ENCODE measurements around the gene DCAKD.

The DCAKD gene, protein sequence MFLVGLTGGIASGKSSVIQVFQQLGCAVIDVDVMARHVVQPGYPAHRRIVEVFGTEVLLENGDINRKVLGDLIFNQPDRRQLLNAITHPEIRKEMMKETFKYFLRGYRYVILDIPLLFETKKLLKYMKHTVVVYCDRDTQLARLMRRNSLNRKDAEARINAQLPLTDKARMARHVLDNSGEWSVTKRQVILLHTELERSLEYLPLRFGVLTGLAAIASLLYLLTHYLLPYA

DNA sequence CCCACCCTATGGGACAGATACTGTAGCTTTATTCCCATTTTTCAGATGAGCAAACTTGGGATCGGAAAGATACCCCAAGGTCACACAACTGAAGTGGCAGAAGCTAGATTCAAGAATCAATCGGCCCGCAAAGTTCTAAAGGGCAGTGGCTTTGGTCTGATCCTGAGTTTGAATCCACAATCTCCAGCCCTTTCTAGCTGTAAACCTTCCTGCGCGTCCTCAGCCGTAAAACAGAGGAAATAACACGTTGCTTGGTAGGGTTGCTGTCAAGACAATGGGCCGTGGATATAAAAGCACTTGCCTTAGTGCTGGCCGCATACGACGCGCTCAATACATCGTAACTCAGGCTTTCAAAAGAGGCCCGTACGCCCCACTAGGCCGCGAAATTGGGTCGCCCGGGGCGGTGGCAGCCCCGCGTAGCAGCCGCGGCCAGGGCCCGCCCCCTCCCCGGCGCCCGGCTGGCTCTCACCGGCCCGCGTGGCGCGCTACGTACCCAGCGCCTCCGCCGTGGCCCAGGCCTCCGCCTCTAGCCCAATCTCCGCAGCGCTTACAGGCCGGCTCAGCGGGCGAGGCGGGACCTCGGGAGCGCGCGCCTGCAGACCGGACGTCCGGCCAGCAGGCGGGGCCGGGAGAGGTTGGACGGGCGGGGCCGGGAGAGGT, at the start of gene DCAKD:
Gene DCAKD, minus strand, starts transcription at position 573 of the 660 bp plus-strand sequence. CDS start 16,747 bp downstream, outside the sequence.
- peaks cover 41% of the 10 kb centered on the region for H3K79me2 ChIP-seq (ENCODE audit: control insufficient read depth, insufficient read depth, low read length, unreplicated experiment)
- H3K4me1 ChIP-seq (ENCODE audit: control insufficient read depth, insufficient read depth, low read length, unreplicated experiment): peaks cover 22% of the 10 kb centered on the region
- peak within 1 kb of the TSS; percentile 73 for H2AFZ ChIP-seq (ENCODE audit: low read length, unreplicated experiment)
- peak within 1 kb of the TSS; percentile 90 for H3K27ac ChIP-seq (ENCODE audit: low read depth, low read length)
- H3K27me3 ChIP-seq (ENCODE audit: insufficient read depth, low read length): no peaks in the 10 kb centered on the region
- H3K4me3 ChIP-seq (ENCODE audit: low read depth, low read length): peak within 1 kb of the TSS; percentile 90
- no peaks in the 10 kb centered on the region for H3K36me3 ChIP-seq (ENCODE audit: insufficient read depth, low read length)

DNA sequence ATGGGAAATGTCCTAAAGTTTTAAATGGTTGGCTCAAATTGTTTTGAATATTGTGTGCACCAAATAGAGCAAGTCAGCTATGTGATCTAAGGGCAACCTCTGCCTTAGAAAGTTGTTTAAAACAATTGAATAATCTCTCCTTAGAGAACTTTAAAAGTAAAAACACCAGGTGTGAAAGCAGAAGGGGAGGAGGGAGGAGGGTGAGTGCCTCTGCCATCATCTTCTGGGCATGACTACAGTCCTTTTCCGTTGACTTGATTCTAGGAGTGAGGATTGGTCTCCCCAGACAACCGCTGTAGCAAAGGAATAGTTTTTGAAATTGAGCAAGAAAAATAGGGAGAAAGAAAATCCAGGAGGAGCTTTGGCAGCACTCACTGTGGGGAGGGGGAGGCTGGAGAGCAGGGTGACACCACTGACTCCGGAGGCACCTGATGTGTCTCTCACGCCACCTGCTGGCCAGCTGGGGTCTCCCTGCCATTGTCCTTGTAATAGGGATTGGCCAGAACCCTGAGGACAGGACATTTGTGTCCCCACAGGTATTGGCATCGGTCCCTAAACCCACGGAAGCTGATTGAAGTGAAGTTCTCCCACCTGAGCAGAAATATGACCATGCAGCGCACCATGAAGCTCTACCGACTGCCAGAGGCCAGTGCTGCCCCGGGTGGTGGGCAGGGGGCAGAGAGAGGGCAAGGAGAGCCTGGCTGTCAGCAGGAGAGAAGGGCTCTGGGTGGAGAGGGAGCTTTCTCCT, 47.6 kb upstream of the DCAKD start:
- no peak overlapping the region for H3K27ac ChIP-seq (ENCODE audit: low read depth, low read length)
- H3K36me3 ChIP-seq (ENCODE audit: insufficient read depth, low read length): peaks cover 39% of the 10 kb centered on the region

DNA sequence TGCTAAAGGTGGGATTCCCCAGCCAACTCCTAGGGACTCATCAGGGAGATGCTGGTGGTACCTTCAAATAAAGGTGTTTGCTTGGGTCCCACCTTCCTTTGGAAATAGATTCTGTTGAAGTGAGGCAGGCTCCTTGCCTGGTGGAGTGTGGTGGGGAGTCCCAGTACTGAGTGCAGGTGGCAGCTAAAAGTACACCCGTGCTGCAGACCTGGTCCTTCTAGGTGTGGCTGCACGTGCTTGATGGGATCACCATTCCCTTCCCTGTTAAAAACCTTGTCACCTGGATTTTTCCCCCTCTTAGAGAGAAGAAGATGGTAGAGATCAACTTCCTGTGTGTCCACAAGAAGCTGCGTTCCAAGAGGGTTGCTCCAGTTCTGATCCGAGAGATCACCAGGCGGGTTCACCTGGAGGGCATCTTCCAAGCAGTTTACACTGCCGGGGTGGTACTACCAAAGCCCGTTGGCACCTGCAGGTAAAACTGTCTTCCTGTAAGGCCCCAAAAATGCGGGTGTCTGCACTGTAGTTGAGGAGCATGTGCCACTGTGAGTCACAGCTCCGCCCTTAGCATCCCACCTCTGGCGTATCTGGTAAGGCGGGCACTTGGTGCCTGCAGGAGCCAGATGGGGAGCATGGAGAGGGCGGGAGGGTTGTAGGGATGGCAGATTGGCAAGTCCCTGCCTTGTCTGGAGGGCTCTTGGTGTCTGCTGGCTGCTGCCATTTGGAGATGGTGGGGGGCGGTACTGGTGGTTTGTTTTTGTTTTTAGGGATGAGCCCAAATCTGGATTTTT, 46.8 kb upstream of the DCAKD start:
- no peak overlapping the region for H2AFZ ChIP-seq (ENCODE audit: low read length, unreplicated experiment)
- H3K4me3 ChIP-seq (ENCODE audit: low read depth, low read length): no peak overlapping the region
- no peak overlapping the region for H3K27ac ChIP-seq (ENCODE audit: low read depth, low read length)
- H3K79me2 ChIP-seq (ENCODE audit: control insufficient read depth, insufficient read depth, low read length, unreplicated experiment): no peaks in the 10 kb centered on the region
- peaks cover 10% of the 10 kb centered on the region for H3K4me1 ChIP-seq (ENCODE audit: control insufficient read depth, insufficient read depth, low read length, unreplicated experiment)
- H3K36me3 ChIP-seq (ENCODE audit: insufficient read depth, low read length): peaks cover 33% of the 10 kb centered on the region
- H3K27me3 ChIP-seq (ENCODE audit: insufficient read depth, low read length): no peaks in the 10 kb centered on the region

More for the DNA sequence above, 47.6 kb upstream of the DCAKD start:
- Histone ChIP-seq H3K4me1 (ENCODE audit: control insufficient read depth, insufficient read depth, low read length, unreplicated experiment) (peaks cover 2% of the 10 kb centered on the region), H2AFZ (ENCODE audit: low read length, unreplicated experiment) (no peak overlapping the region), H3K79me2 (ENCODE audit: control insufficient read depth, insufficient read depth, low read length, unreplicated experiment) (no peaks in the 10 kb centered on the region), H3K4me3 (ENCODE audit: low read depth, low read length) (no peak overlapping the region), H3K27me3 (ENCODE audit: insufficient read depth, low read length) (no peaks in the 10 kb centered on the region)

DNA sequence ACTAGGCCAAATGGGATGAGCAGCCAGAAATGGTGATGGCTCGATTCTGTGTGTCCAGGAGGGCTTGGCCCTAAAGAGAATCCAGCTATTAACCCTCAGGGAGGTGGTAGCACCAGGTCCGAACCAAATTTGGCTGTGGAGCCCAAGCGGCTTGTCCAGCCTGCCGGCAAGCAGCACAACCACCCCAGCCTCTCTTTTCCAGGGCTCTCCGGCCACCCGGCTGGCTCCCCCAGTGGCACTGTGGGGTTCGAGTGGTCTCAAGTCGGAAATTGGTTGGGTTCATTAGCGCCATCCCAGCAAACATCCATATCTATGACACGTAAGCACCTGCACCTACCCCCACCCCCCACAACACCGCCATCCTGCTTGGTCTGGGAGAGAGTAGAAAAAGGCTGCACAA, 45.5 kb upstream of the DCAKD start:
- H3K27me3 ChIP-seq (ENCODE audit: insufficient read depth, low read length): no peaks in the 10 kb centered on the region
- no peak overlapping the region for H3K27ac ChIP-seq (ENCODE audit: low read depth, low read length)
- peaks cover 33% of the 10 kb centered on the region for H3K36me3 ChIP-seq (ENCODE audit: insufficient read depth, low read length)
- no peak overlapping the region for H2AFZ ChIP-seq (ENCODE audit: low read length, unreplicated experiment)
- no peak overlapping the region for H3K4me3 ChIP-seq (ENCODE audit: low read depth, low read length)
- peaks cover 22% of the 10 kb centered on the region for H3K4me1 ChIP-seq (ENCODE audit: control insufficient read depth, insufficient read depth, low read length, unreplicated experiment)
- no peaks in the 10 kb centered on the region for H3K79me2 ChIP-seq (ENCODE audit: control insufficient read depth, insufficient read depth, low read length, unreplicated experiment)

DNA sequence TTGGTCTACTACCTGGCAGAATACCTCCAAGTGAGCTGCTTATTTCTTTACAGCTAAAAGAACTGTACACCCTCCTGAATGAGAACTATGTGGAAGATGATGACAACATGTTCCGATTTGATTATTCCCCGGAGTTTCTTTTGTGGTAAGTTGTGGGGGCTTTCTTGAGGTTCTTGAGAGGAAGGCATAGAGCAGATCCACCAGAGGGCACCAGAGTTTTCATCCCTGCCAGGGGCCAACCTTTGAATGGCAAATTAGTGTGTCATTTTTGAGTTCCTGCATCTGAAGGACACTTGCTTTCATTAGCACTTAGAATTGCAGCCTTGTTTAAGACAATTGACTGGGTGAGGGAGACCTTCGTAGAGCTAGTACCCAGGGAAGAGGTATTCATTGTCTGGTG, 44.7 kb upstream of the DCAKD start:
- Histone ChIP-seq H3K4me1 (ENCODE audit: control insufficient read depth, insufficient read depth, low read length, unreplicated experiment) (peaks cover 26% of the 10 kb centered on the region), H3K27ac (ENCODE audit: low read depth, low read length) (no peak overlapping the region), H3K27me3 (ENCODE audit: insufficient read depth, low read length) (no peaks in the 10 kb centered on the region), H3K4me3 (ENCODE audit: low read depth, low read length) (no peak overlapping the region), H3K36me3 (ENCODE audit: insufficient read depth, low read length) (peaks cover 37% of the 10 kb centered on the region), H2AFZ (ENCODE audit: low read length, unreplicated experiment) (no peak overlapping the region), H3K79me2 (ENCODE audit: control insufficient read depth, insufficient read depth, low read length, unreplicated experiment) (no peaks in the 10 kb centered on the region)

DNA sequence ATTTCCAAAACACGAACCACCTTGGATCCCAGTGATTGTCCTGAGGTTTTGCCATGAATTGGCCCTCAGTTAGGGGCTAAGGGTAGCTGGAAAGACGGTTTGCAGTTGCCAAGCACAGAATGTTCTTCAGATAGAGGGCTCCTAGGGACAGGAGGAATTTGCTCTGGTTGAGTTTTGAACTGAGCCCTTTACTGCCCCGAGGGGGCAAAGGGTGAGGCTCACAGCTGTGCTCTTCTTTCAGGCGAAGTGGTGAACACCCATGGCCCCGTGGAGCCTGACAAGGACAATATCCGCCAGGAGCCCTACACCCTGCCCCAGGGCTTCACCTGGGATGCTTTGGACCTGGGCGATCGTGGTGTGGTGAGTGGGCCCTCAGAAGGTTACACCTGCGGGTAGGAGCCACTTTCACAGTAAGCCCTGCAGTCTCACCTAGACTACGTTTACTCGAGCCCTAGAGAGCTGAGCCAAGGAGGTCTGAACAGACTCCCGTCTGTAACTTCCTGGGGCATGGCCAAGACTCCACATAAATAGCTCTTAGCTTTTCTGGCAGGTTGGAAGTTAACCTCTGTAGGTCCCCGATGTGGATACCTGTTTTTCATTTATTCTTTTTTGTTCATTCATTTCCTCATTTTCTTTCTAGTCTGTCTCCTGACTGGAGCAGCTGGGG, 42.1 kb upstream of the DCAKD start:
- peak overlapping the region; percentile 91 for H3K27ac ChIP-seq (ENCODE audit: low read depth, low read length)
- H3K36me3 ChIP-seq (ENCODE audit: insufficient read depth, low read length): peaks cover 43% of the 10 kb centered on the region
- no peak overlapping the region for H3K4me3 ChIP-seq (ENCODE audit: low read depth, low read length)
- H3K79me2 ChIP-seq (ENCODE audit: control insufficient read depth, insufficient read depth, low read length, unreplicated experiment): no peaks in the 10 kb centered on the region
- H3K4me1 ChIP-seq (ENCODE audit: control insufficient read depth, insufficient read depth, low read length, unreplicated experiment): peaks cover 28% of the 10 kb centered on the region
- no peak overlapping the region for H2AFZ ChIP-seq (ENCODE audit: low read length, unreplicated experiment)
- H3K27me3 ChIP-seq (ENCODE audit: insufficient read depth, low read length): no peaks in the 10 kb centered on the region

DNA sequence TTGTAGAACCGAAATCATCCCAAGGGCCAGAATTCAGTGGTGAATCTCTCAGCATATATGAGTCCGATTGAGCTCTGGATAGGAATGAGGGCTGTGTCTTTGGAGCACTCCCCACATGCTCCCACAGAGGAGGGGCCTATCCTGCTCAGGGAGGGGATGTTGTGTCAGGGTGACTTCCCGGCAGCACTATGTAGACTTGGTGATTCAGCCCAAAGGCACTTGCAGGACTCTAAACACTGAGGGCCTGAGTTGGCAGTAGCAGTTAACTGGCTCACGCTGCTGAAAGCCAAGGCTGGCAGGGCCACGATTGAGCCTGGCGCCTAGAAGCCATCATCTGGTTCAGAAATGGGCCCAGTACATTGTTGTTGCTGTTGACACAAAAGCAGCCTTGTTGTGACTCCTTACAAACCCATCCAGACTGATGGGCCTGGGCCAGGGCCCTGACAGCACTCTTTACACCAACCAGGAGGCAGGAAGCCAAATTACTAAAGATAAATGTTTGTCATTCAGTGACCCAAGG, 41.5 kb upstream of the DCAKD start:
- H3K27ac ChIP-seq (ENCODE audit: low read depth, low read length): peak overlapping the region; percentile 91
- no peaks in the 10 kb centered on the region for H3K79me2 ChIP-seq (ENCODE audit: control insufficient read depth, insufficient read depth, low read length, unreplicated experiment)
- H3K4me1 ChIP-seq (ENCODE audit: control insufficient read depth, insufficient read depth, low read length, unreplicated experiment): peaks cover 35% of the 10 kb centered on the region
- no peak overlapping the region for H3K4me3 ChIP-seq (ENCODE audit: low read depth, low read length)
- H3K27me3 ChIP-seq (ENCODE audit: insufficient read depth, low read length): no peaks in the 10 kb centered on the region
- no peak overlapping the region for H2AFZ ChIP-seq (ENCODE audit: low read length, unreplicated experiment)
- H3K36me3 ChIP-seq (ENCODE audit: insufficient read depth, low read length): peaks cover 41% of the 10 kb centered on the region

DNA sequence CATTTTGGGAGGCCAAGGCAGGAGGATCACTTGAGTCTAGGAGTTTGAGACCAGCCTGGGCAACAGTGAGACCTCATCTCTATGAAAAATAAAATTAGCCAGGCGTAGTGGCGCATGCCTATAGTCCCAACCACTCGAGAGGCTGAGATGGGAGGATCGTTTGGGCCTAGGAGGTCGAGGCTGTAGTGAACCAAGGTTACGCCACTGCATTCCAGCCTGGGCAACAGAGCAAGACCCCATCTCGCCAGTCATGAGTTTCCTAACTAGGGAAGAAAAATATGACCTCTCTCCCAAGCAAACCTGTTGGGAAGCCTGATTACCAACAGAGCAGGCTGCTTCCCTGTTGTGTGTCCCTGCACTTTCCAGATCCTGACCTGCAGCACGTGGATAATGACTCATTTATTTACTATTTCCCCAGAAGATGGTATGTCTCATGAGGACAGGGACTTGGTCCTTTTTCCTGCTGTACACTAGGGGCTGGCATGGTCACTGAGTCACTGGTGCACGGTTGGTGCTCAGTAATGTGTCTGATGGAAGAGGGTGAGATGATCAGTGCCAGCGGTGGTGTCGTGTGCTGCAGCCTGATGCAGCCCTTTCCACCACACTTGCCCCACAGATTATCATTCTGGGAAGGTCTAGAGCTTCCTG, 40.5 kb upstream of the DCAKD start:
- H3K36me3 ChIP-seq (ENCODE audit: insufficient read depth, low read length): peaks cover 32% of the 10 kb centered on the region
- H3K27me3 ChIP-seq (ENCODE audit: insufficient read depth, low read length): no peaks in the 10 kb centered on the region
- no peak overlapping the region for H2AFZ ChIP-seq (ENCODE audit: low read length, unreplicated experiment)
- peak overlapping the region; percentile 91 for H3K27ac ChIP-seq (ENCODE audit: low read depth, low read length)
- peaks cover 45% of the 10 kb centered on the region for H3K4me1 ChIP-seq (ENCODE audit: control insufficient read depth, insufficient read depth, low read length, unreplicated experiment)
- no peak overlapping the region for H3K4me3 ChIP-seq (ENCODE audit: low read depth, low read length)
- H3K79me2 ChIP-seq (ENCODE audit: control insufficient read depth, insufficient read depth, low read length, unreplicated experiment): no peaks in the 10 kb centered on the region

DNA sequence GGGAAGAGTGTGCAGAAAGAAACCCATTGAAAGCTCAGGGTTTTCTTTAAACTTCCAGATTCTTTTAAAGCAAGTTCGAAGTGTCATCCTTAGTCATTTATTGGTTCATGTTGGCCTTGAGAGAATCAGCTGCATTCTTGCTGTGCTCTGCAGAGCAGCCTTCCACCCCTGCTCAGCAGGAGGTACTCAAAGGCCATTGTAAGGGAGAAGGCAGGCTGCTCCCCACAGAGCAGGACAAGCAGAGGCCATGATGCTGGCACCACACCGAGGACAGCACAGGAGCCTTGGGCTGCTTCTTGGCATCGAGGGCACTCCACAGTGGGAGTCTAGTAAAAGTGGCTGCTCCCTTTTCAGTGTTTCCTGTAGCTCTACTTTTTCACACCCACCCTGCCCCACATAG, 39.3 kb upstream of the DCAKD start:
- Histone ChIP-seq H2AFZ (ENCODE audit: low read length, unreplicated experiment) (no peak overlapping the region), H3K36me3 (ENCODE audit: insufficient read depth, low read length) (peaks cover 26% of the 10 kb centered on the region), H3K27ac (ENCODE audit: low read depth, low read length) (no peak overlapping the region; the same call in 1 of the 2 replicates), H3K79me2 (ENCODE audit: control insufficient read depth, insufficient read depth, low read length, unreplicated experiment) (no peaks in the 10 kb centered on the region), H3K4me3 (ENCODE audit: low read depth, low read length) (no peak overlapping the region), H3K27me3 (ENCODE audit: insufficient read depth, low read length) (no peaks in the 10 kb centered on the region), H3K4me1 (ENCODE audit: control insufficient read depth, insufficient read depth, low read length, unreplicated experiment) (peaks cover 46% of the 10 kb centered on the region)
